Loucy (cell line): ENCODE results near the gene SDR42E2.
"Not testable (repeated sequence)": the region's sequence is repeated elsewhere in the genome, so short reads cannot be mapped to it uniquely, and the experiment has no call there.

ENCODE experiments used
- H2AFZ ChIP-seq: fragments of 200-600 bp; sonication (generic); 2 replicates; pipeline ENCODE4 v1.6.0; 2016; ENCODE audit warnings: antibody characterized with exemption, mild to moderate bottlenecking, low read length, moderate library complexity
- H3F3A ChIP-seq: fragments of 200-600 bp; 2 replicates; pipeline ENCODE4 v1.6.0; 2016; ENCODE audit warnings: antibody characterized with exemption, low read depth, mild to moderate bottlenecking
- H3K27me3 ChIP-seq: fragments of 200-600 bp; sonication (generic); 2 replicates; pipeline ENCODE4 v1.6.1; 2014; ENCODE audit warnings: low read length, mild to moderate bottlenecking; ENCODE audit not compliant: insufficient read depth, poor library complexity, severe bottlenecking
- H3K36me3 ChIP-seq: fragments of 200-600 bp; sonication (generic); 2 replicates; pipeline ENCODE4 v1.6.1; 2016; ENCODE audit warnings: low read length; ENCODE audit not compliant: insufficient read depth
- H3K4me1 ChIP-seq: fragments of 200-600 bp; sonication (generic); 2 replicates; pipeline ENCODE4 v1.5.1; 2014; ENCODE audit warnings: low read length, mild to moderate bottlenecking; ENCODE audit not compliant: insufficient read depth, poor library complexity, severe bottlenecking
- H3K4me2 ChIP-seq: fragments of 200-600 bp; sonication (generic); 2 replicates; pipeline ENCODE4 v1.6.0; 2014; ENCODE audit warnings: antibody characterized with exemption, low read length, low read depth, mild to moderate bottlenecking; ENCODE audit not compliant: poor library complexity, severe bottlenecking
- H3K4me3 ChIP-seq: fragments of 200-600 bp; sonication (generic); 2 replicates; pipeline ENCODE4 v1.5.1; 2014; ENCODE audit warnings: low read length, mild to moderate bottlenecking, mixed read lengths; ENCODE audit not compliant: poor library complexity, severe bottlenecking
- H3K79me2 ChIP-seq: fragments of 200-600 bp; sonication (generic); 2 replicates; pipeline ENCODE4 v1.6.1; 2014; ENCODE audit warnings: low read length; ENCODE audit not compliant: insufficient read depth
- H3K9ac ChIP-seq: fragments of 200-600 bp; sonication (generic); 2 replicates; pipeline ENCODE4 v1.6.0; 2014; ENCODE audit warnings: mild to moderate bottlenecking, low read depth, low read length, moderate library complexity; ENCODE audit not compliant: poor library complexity, severe bottlenecking
- H3K9me2 ChIP-seq: fragments of 200-600 bp; sonication (generic); replicated peaks from 2 replicates; pipeline ENCODE4 v1.6.1; 2016; ENCODE audit warnings: low read depth, low read length, mixed read lengths
- H3K9me3 ChIP-seq: fragments of 200-600 bp; sonication (generic); 2 replicates; pipeline ENCODE4 v1.6.1; 2014; ENCODE audit warnings: mild to moderate bottlenecking, antibody characterized with exemption, low read length, low read depth; ENCODE audit not compliant: insufficient read depth
- H4K20me1 ChIP-seq: fragments of 200-600 bp; sonication (generic); 2 replicates; pipeline ENCODE4 v1.6.0; 2014; ENCODE audit warnings: antibody characterized with exemption, low read length, mild to moderate bottlenecking; ENCODE audit not compliant: insufficient read depth, poor library complexity, severe bottlenecking
- CTCF ChIP-seq: fragments of 200-600 bp; sonication (generic); conservative IDR thresholded peaks from 2 replicates; pipeline ENCODE4 v1.5.1; 2014; ENCODE audit warnings: mild to moderate bottlenecking, antibody characterized with exemption, low read length
- EZH2phosphoT487 ChIP-seq: fragments of 200-600 bp; IDR thresholded peaks from 2 replicates; pipeline ENCODE4 v1.6.1; 2018; ENCODE audit warnings: antibody characterized with exemption, mild to moderate bottlenecking, moderate library complexity, borderline replicate concordance

SDR42E2 gene

GRCh38 chr16:22152316-22152715 lies 10.0 kb upstream of the SDR42E2 start:
- Histone ChIP-seq H3K9me3 (no peaks in the 10 kb centered on the region), H3K4me2 (no peak overlapping the region), H4K20me1 (no peaks in the 10 kb centered on the region), H3K4me1 (no peaks in the 10 kb centered on the region), H2AFZ (no peak overlapping the region), H3K27me3 (no peaks in the 10 kb centered on the region), H3K9me2 (no peaks in the 10 kb centered on the region), H3K9ac (no peak overlapping the region), H3K79me2 (no peaks in the 10 kb centered on the region), H3K4me3 (no peak overlapping the region), H3K36me3 (no peaks in the 10 kb centered on the region), H3F3A (no peaks in the 10 kb centered on the region)
- TF ChIP-seq CTCF (no peak), EZH2phosphoT487 (no peak)

- not testable (repeated sequence) for H2AFZ ChIP-seq, H3F3A ChIP-seq, H3K27me3 ChIP-seq, H3K79me2 ChIP-seq, H3K4me3 ChIP-seq, H3K4me1 ChIP-seq, H4K20me1 ChIP-seq, H3K9me3 ChIP-seq, H3K9me2 ChIP-seq, H3K9ac ChIP-seq, H3K36me3 ChIP-seq, H3K4me2 ChIP-seq
Observed at GRCh38 chr16:22153078-22153477, 9.2 kb upstream of the SDR42E2 start.

GRCh38 chr16:22161401-22161800 lies 905 bp upstream of the SDR42E2 start:
- H3K9me3 ChIP-seq, result no peaks in the 10 kb centered on the region
- no peak overlapping the region for H2AFZ ChIP-seq
- no peaks in the 10 kb centered on the region for H3K79me2 ChIP-seq
- no peak for TF ChIP-seq CTCF
- TF ChIP-seq EZH2phosphoT487, result no peak
- no peaks in the 10 kb centered on the region for H3F3A ChIP-seq
- H3K4me1 ChIP-seq, result no peaks in the 10 kb centered on the region
- H4K20me1 ChIP-seq, result no peaks in the 10 kb centered on the region
- H3K4me2 ChIP-seq, result no peak overlapping the region
- H3K36me3 ChIP-seq, result no peaks in the 10 kb centered on the region
- H3K4me3 ChIP-seq, result no peak overlapping the region
- no peaks in the 10 kb centered on the region for H3K9me2 ChIP-seq
- no peaks in the 10 kb centered on the region for H3K27me3 ChIP-seq
- H3K9ac ChIP-seq, result no peak overlapping the region

GRCh38 chr16:22162656-22163009 lies 327 bp downstream of the SDR42E2 start:
- TF ChIP-seq CTCF, result no peak
- TF ChIP-seq EZH2phosphoT487, result no peak
- Histone ChIP-seq H3K9me3 (no peaks in the 10 kb centered on the region), H3K4me3 (no peak overlapping the region), H3K4me1 (no peaks in the 10 kb centered on the region), H3K36me3 (no peaks in the 10 kb centered on the region), H4K20me1 (no peaks in the 10 kb centered on the region), H3K4me2 (no peak overlapping the region), H3K9me2 (no peaks in the 10 kb centered on the region), H3K9ac (no peak overlapping the region), H3F3A (no peaks in the 10 kb centered on the region), H3K79me2 (no peaks in the 10 kb centered on the region), H2AFZ (no peak overlapping the region), H3K27me3 (no peaks in the 10 kb centered on the region)
